Endometrial microvascular endothelial cells (primary cell): Measurements from ENCODE around the gene PON3. TPM values are rescaled to one million over a fixed set of nuclear protein-coding genes. Genes with fewer than 3 reads are reported as not detected.

ENCODE experiments used
- in situ Hi-C: cut with HindIII; loops from 2 replicates; pipeline ENCODE4 v1.10.0; 2017; ENCODE audit warnings: low sequenced_read_pairs, low pct_unique_long_range_greater_than_20kb; ENCODE audit errors: inconsistent ontology term
- total RNA-seq: library from RNA; depleted of rRNA; stranded (reverse); fragments of >200 nt; gene quantifications from one replicate; pipeline ENCODE4 v1.2.3, GENCODE V29; 2015; ENCODE audit errors: inconsistent ontology term

Gene PON3
- total RNA-seq, 1 donor from 2014 or later = not detected

DNA sequence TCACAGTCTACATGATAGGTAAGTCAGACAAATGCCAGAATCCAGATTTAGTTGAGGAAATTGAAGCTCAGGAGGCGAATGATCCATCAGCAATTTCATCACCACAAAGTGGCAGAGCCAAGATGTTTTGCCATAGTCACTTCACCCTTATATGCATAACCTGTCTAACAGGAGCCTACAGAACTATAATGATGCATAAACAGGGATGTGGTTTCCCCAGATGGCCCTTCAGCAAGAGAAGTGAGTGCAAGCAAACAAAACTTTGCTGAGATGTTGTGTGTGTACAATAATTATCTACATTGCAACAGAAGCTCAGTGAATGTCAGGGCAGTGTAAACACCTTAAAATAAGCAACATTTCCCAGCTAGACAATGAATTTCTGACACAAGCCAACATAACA lies 28.6 kb downstream of the PON3 start:
- in situ Hi-C loops = no loop called here

DNA sequence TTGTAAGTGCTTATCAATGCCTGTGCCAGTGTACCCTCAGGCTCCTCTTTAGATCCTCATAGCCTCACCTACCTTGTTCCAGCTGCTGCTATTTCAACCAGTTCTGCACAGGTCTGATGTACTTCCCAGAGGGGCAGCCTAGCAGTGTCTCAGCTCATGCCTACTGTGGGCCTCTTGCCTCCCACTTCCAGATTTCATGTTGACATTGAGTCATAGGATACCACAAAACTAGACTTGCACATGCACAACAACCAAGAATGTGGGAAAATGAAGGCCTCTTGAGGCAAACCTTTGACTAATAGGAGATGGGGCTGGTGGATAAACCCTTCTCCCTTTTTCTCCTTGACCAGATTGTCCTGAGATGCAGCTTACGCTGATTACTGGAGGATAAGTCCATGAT lies 31.0 kb downstream of the PON3 start:
- in situ Hi-C loops = no loop called here

DNA sequence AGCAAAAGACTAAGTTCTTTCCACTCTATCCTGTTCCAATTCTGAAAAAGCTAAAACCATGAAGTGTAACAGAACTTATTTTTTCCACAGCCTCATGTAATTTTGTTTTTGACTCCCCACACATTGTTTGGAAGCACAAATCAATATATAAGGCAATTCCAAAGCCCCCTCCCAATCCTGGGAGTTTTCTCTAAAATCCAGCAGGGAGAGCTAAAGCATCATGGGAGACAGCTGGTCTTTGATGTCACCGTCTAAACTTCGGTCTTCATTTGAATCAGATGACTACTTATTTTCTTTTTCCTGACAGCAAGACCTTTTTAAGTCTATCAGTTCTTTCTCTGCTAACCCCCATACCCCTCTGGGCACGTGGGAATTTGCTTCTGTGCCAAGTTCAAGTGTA lies 38.6 kb downstream of the PON3 start:
- in situ Hi-C loops = no loop called here

DNA sequence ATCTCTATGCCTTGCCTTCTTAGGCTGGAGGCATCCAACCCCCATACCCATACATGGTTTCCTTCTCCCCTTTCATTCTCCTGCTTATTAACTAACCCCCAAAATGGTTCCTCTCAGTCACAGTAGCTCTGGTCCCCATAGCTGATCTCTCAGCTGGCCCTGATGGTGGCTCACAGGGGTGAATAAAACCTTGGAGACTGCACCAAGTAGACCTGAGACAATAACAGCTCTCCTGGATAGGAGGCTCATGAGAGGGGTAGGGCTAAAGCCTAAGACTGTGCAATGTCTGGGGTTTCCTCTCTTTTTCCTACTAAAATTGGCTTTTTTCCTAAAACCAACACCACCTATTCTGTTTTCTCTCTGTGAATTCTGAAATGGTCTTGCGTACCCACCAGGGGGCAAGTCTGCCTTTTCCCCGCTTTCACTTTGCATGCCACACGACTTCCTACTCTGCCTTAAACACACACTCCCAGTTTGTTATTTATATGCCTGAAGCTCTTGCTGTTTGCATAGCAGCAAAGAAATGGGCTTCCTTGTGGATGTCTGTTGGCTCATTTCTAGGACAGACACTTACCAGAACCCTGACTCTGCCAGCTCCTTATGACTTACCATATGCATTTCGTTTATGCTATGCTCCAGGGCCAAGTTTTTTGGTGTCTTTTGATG lies 53.4 kb downstream of the PON3 start:
- in situ Hi-C loops = no loop called here

DNA sequence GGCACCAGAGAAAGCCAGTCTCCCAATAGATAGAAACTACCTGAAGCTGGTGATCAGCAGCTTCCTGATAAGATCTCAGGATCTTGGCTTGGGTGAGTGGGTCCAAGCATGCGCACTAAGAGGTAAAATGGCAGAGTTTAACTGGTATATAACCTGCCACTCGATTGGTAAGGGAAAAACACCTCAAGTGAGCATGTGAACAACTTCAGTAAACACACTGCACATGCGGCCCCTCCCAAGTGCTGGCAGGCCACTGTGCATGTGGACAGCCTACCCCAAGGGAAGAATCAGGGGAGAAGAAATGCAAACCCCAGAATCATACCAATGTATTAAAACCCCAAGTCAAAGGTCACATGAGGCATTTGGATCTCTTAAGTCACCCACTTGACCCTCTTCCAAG lies 54.1 kb downstream of the PON3 start:
- in situ Hi-C loops = no loop called here

DNA sequence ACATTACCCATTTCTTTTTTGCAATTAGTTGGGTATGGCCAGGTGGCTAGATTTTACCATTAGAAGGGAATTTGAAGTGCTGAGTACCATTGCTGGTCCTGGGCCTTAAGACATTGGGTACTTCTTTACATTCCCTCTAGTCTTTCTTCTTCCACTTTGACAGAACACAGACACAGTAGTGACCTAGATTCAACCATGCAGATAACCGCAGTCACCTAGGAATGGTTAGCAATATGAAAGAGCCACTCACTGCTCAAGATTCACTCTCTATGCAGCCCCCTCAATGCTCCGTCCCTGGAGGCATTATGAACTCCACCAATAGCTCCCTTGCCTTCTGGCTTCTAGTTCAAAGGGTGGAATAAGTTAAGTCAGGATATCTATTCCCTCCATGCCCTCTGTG lies 55.7 kb downstream of the PON3 start:
- in situ Hi-C loops = no loop called here

DNA sequence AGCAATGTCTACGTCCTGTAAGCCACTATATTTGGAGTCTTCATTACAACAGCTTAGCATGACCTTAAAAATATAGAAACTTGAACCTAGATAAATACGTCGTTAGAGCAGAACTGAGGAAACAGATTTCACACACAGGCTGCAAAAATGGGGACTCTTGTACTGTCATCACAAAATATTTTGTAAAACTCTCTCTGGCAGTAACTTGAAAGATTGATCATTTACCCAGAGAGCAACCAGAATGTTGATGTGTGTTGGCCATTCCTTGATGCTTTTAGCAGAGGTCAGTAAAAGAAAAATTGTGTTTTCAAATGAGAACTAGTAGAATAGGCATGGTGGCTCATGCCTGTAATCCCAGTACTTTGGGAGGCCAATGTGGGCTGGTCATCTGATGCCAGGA lies 57.3 kb downstream of the PON3 start:
- in situ Hi-C loops = no loop called here

DNA sequence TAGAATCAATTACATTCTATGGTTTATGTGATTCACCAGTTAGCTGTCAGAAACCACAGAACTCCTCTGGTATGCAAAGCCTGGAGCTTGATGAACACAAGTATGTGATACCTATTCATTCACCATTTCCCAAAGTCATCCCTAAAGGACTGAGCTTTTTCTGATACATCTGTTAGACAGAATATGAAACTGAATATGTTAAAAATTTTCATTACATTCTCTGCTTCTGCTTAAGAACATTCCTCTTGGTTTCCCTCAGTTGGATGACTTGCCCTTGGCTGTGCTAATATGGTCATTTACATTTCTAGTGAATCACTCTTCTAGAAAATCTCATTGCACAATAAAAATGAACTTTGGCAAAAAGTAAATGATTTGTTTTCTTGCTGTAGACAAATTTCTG lies 61.1 kb downstream of the PON3 start:
- in situ Hi-C loops = no loop called here

DNA sequence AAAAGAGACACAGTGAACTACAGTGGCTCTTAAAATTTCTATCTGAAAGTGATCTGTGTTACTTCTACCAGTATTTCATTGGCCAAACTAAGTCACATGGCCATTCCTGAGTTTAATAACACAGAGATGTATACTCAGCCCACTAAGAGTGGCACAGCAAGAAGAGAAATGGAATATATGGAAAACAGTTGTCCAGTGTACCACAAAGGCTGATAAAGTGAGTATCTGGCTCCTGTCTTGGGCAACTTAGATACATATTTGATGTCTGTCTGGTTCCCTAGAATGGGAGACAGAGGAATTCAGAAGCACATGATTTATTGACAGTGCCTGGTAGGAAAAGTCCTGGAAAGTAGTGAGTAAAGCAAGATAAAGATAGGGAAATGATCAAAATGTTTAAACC lies 61.7 kb downstream of the PON3 start:
- in situ Hi-C loops = no loop called here

DNA sequence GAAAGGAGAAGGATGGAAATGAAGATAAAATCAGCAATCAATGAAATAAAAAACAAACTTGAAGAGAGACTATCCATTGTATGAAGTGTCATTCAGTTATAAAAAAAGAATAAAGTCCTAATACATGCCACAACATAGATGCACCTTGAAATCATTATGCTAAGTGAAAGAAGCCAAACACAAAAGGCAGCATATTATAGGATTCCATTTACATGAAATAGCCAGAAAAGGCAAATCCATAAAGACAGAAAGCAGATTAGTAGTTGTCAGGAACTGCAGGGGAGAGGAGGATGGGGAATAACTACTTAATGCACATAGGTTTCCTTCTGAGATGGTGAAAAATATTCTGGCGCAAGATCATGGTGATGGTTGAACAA lies 65.2 kb downstream of the PON3 start:
- in situ Hi-C loops = no loop called here

DNA sequence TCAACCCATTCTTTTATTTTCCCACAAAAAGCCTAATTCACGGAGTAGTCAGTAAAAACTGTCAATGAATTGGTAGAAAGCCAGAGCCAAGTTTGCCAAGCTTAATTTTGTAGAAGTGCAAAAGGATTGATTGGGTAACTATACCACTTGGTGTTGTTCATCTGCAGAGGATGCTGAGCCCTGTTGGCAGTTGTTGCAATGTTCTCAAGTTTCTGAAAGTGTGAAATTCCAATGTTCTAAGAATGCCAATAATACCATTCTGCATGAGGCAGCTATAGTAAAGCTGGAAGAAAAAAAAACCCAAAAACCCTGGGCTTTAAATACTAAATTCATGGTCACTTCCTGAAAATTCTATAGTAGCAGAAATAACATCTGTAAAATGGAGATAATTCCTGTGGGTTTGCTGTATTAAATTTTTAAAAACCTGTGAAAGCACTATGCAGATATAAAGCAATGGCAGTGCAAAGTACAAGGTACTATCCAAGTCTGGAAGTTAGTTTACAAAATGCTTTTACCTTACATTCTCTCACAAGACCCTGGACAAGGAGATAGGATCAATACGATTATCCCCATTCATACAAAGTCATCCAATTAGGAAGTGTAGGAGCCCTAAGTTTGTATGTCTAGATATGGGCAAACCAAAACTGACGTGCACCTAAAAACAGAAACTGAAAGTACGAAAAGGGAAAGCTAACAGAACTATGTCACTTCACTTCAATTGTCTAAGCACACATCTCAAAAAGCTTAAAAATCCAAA lies 65.8 kb downstream of the PON3 start:
- in situ Hi-C loops = no loop called here

DNA sequence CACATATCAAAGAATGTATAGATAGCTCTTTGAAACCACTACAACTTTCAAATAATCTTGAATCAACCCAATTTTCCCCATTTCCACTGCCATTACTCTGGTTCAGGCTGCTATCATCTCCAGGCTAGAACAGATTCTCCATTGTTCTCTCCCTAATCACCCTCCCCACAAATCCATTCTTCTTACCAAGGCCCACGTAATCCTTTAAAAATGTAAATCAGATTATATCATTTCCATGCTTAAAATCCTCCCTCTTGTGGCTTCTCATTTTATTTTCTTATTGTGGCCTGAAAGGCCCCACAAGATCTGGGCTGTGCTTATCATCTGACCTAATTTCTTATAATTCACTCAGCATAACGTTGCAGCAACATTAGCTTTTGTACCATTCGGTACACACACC lies 68.8 kb downstream of the PON3 start:
- in situ Hi-C loops = no loop called here

DNA sequence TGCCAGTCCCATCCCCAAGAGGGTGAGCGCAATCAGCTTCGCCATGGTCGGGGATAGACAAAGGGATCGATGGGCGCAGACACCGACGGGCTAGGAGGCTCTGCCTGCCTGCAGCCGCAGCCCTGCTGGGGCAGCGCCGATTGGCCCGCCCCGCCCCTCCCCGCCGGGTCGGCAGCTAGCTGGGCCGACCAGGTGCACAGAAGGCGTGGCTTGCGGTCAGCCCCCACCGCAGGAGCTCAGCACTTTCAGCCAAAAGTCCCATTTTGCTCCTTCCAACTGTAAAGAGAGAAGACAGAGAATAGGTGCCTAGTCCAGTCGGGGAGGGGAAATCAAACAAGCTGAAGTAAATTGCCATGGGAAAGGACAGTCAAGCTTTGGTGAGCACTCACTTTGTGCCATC lies 71.7 kb downstream of the PON3 start, which contains the start of gene PON1:
TSS of gene PON1 (minus strand) at position 102 of the 400 bp plus-strand sequence. CDS start at position 45, 57 bp downstream.
- in situ Hi-C loops = no loop called here

DNA sequence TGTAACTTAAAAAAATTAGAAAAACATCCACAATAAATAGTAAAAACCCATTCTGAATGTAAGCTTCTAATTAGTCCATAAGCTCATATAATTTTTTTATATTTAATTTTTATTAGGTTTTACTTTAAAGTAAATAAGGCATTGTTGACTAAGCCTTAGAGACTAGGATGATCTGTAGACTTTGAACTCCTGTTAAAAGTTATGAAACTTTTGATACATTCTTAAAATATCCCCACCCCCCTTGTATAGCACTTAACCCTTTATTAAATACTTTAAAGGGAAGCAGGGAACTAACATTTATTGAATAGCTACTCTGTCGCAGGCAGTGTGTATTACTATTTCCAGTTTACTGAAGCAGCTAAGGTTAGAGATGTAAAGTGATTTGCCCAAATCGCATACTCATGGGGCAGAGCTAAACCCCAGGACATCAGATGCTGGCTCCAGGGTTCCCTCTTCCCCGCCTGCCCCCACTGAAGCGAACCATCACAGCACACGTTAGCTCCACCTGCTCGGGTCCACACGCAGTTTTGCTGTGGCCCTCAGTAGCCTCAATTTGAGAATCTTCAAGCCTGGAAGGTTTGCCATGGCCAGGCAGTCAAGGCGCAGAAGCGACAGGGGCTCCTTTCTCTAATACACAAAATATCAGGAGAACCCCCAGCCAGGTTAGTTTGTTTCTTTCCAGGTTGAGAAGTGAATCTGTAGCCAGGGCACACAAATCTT lies 72.6 kb downstream of the PON3 start:
- in situ Hi-C loops = no loop called here

DNA sequence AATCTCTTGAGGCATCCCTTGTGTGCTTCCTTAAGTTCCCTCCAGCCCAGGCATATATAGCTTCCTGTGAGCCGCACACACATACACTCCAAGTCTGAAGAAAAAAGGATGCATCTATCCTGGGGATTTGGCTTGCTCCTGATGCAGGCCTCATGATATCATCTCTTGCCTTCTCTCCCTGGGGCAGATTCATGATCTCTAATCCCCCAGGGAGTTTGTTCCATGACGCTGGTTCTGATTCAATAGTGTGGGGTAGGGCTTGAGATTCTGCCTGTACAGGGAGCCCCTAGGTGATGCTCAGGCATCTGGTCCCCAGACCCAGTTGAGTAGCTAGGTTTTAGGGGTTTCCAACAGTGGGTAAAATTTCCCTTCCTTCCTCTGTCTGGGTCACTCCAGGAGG lies 73.3 kb downstream of the PON3 start:
- in situ Hi-C loops = no loop called here

DNA sequence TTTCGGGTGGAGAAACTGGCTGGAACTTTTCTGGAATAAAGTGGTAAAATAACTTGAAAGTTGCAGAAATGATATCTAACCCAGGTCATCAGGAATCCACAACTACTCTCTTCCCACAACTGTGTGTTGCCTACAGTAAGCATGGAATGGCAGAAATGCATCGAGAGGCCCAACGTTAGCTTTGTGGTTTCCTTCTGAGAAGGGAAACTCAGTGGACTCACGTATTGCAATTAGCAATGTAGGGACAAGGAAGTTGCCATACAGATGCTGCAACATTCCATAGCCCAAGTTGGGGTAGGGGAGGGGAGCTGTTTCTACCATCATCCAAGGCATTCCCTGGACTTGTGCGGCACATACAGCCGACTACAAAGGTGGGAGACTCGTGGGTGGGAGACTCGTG lies 73.8 kb downstream of the PON3 start:
- in situ Hi-C loops = no loop called here

DNA sequence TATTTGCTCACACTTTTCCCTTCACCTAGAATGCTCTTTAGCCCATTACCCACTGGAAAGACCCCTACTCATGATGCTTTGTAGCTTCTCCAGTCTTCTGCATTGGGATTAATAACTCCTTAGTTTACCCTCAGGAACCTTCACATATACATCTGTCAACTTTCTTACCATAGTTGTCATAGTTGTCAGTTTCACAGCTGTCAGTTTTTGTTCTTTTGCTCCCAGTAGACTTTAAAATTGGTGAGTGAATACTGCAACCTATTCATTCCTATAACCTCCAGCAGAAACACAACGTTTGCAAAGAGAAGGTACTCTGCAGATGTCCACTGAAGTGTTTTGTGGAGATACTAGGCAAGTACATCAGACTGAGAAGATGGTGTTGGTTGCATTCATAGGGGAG lies 74.5 kb downstream of the PON3 start:
- in situ Hi-C loops = no loop called here

DNA sequence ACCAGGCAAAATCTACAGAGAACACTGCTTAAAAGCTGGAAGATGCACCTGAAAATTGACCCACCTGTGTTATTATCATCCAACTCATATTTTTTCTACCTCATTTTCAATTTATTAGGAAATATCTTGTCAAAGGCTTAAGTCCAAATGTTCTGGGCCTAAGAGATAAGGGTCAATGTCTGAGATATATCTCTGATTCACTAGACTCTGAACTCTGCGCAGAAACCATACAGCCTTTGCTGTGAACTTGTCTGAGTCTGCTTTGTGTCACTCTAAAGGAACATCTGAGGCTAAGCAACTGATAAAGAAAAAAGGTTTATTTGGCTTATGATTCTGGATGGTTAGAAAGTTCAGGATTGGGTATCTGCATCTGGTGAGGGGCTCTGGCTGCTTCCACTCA lies 75.5 kb downstream of the PON3 start:
- in situ Hi-C loops = no loop called here

DNA sequence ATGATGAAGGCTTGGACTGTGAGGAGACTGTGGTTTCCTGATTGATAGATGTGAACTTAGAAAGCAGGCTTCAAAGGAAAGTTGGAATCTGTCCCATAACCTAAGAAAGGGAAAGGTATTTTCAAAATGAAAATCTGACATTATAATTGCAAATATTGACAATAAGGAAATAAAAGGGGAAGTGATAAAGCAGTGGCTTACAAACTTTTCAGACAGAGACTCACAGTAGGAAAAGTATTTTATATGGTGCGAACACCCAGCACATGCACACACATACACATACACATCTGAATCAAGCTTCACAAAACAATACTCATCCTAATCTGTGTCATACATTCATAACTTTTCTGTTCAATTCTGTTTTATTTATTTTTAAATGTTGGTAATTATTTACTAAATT lies 76.6 kb downstream of the PON3 start:
- in situ Hi-C loops = no loop called here

DNA sequence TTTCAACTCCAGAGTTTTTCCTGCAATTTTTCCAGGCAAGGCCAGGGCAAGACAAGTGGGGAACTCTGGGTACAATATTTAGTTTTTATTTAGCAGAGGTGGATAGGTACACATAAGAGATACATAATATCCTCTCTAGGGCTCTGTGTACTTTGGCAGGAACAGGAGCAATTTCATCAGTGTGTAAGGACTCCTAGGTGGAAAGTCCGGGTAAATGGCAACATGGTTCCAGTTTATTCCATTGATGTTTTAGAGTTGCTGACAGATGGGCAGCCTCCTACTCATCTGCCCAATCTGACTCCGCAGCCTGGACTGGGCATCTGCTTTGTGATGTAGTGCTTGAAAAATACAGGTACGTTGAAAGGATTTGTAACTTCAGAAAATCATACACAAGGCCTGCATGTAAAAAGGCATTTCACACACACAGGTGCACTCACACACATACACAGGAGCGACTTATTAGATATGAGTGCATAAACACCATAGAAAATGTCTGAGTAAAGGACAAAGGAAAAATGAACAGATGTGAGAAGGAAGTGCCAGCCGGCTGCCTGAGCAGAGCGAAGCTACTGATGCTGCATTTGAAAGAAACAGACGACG lies 77.6 kb downstream of the PON3 start:
- in situ Hi-C loops = no loop called here
